ENCODE results near the gene SLC34A1. TPM values are rescaled to one million over a fixed set of nuclear protein-coding genes. Genes with fewer than 3 reads are reported as not detected.

The SLC34A1 gene
- total and polyA plus RNA-seq, 2 of the 13 experiments (the other 11 are each of a cell fraction or from before 2014, with no cell fraction given): 0.03 to 0.20 TPM

GRCh38 chr5:177365845-177366527 is 18.2 kb upstream of the SLC34A1 start (continued):
- TF ChIP-seq U2AF1 (optimal IDR thresholded peaks at IDR 0.05; ENCODE audit: low read depth, low read length) (no peak), TBX2 (CRISPR knock-in tag; IDR thresholded peaks at IDR 0.05; ENCODE audit: borderline replicate concordance) (peak; percentile 8; the same call in 1 of the 2 replicates), MAZ (IDR thresholded peaks at IDR 0.05; ENCODE audit: borderline replicate concordance, low read depth, low read length) (no peak), MAZ (CRISPR knock-in tag; IDR thresholded peaks at IDR 0.05; ENCODE audit: low read depth) (0 out of 2 replicates have a peak, but pooled peaks have one; percentile 2), ARID2 (CRISPR knock-in tag; IDR thresholded peaks at IDR 0.05; ENCODE audit: borderline replicate concordance) (no peak), MYC (CRISPR knock-in tag; IDR thresholded peaks at IDR 0.05; ENCODE audit: borderline replicate concordance) (peak; percentile 6; the same call in 1 of the 2 replicates), ZNF672 (CRISPR knock-in tag; IDR thresholded peaks at IDR 0.05) (0 out of 2 replicates have a peak, but pooled peaks have one; percentile 68)

- ATAC-seq: peak; percentile 71
- Histone ChIP-seq H3K4me2 (ENCODE audit: low read depth, low read length) (peak overlapping the region; percentile 85), H3K27me3 (ENCODE audit: control insufficient read depth in 1 of 2, insufficient read depth in 2 of 2, low read length in 2 of 2) (peaks cover 0 to 9% of the 10 kb centered on the region in 2 experiments; a peak in 3 of 5 replicates), H3K79me2 (ENCODE audit: insufficient read depth, low read length) (peaks cover 3% of the 10 kb centered on the region), H3K36me3 (replicated peaks in 1 of 2; ENCODE audit: control insufficient read depth in 1 of 2, insufficient read depth in 2 of 2, low read length in 2 of 2) (no peaks in the 10 kb centered on the region), H3K4me1 (ENCODE audit: insufficient read depth, low read length) (peaks cover 85% of the 10 kb centered on the region), H3K4me3 (replicated peaks in 1 of 3; ENCODE audit: insufficient read depth in 1 of 3, low read depth in 2 of 3, low read length in 3 of 3) (peak overlapping the region; percentile 64 to 75 (median 68); a peak in 5 of 6 replicates), H2AFZ (ENCODE audit: low read length) (no peak overlapping the region), H4K20me1 (ENCODE audit: insufficient read depth, low read length) (no peaks in the 10 kb centered on the region), H3K9me3 (ENCODE audit: low read length) (no peaks in the 10 kb centered on the region), H3K9ac (ENCODE audit: insufficient read depth, low read depth, low read length) (peak overlapping the region; percentile 67), H3K27ac (ENCODE audit: extremely low read length, insufficient read depth, low read length) (peak overlapping the region; percentile 79)
- intact Hi-C loops (cut with micrococcal nuclease; ENCODE audit: unreplicated experiment) (loop anchor here (5.0 kb wide), 1 partner anchor 49 kb away; no protein-coding TSS in a partner anchor), in situ Hi-C loops (cut with HindIII; ENCODE audit: extremely low pct_ligation_motif_present, low pct_unique_long_range_greater_than_20kb) (loop anchor here (25.0 kb wide), 1 partner anchor 829 kb away; the partner anchor contains the start of genes CDHR2 and RNF44)
- 2% methylated on average over 28 of the region's 36 CpGs for WGBS (ENCODE audit: low lambda C conversion rate)
- peak; percentile 82 for FAIRE-seq
- peak; percentile 75 for DNase-seq (ENCODE audit: low spot score)
- BruUV-seq (replicated peaks): TSS peak; percentile 89
- ChIA-PET POLR2A (interaction anchor here (0.7 to 7.9 kb wide), 17 partner anchors 8 to 280 kb away, joined by 3 to 239 read pairs (median 7); partner anchors contain the start of genes FGFR4, GRK6, LMAN2 and RGS14), CTCF (ENCODE audit: low intra/inter-chr PET ratio, low total read pairs) (no interaction called here)
- TF ChIP-seq KLF15 (CRISPR knock-in tag; IDR thresholded peaks at IDR 0.05; ENCODE audit: borderline replicate concordance) (no peak), SAP130 (CRISPR knock-in tag; IDR thresholded peaks at IDR 0.05; ENCODE audit: low read depth) (peak; percentile 63; the same call in 1 of the 2 replicates), RFXAP (CRISPR knock-in tag; IDR thresholded peaks at IDR 0.05; ENCODE audit: borderline replicate concordance) (0 out of 2 replicates have a peak, but pooled peaks have one; percentile 30), POLR2AphosphoS5 (IDR thresholded peaks at IDR 0.05; ENCODE audit: low read depth, low read length) (peak; percentile 57), ZNF703 (CRISPR knock-in tag; IDR thresholded peaks at IDR 0.05; ENCODE audit: borderline replicate concordance) (no peak), TAF1 (CRISPR knock-in tag; IDR thresholded peaks at IDR 0.05) (peak; percentile 60; the same call in 1 of the 2 replicates), POLR2G (IDR thresholded peaks at IDR 0.05; ENCODE audit: low read depth, low read length) (peak; percentile 68), HDAC2 (CRISPR knock-in tag; IDR thresholded peaks at IDR 0.05) (peak; percentile 42; the same call in 1 of the 2 replicates), ZSCAN9 (CRISPR knock-in tag; IDR thresholded peaks at IDR 0.05; ENCODE audit: borderline replicate concordance) (0 out of 2 replicates have a peak, but pooled peaks have one; percentile 60), MAFK (conservative IDR thresholded peaks at IDR 0.05 in 1 of 2, IDR thresholded peaks at IDR 0.05 in 1 of 2; ENCODE audit: low read length in 2 of 2) (no peak), ZSCAN21 (CRISPR knock-in tag; IDR thresholded peaks at IDR 0.05; ENCODE audit: borderline replicate concordance) (no peak), MAZ (IDR thresholded peaks at IDR 0.05; ENCODE audit: borderline replicate concordance, low read depth, low read length) (no peak), MAZ (CRISPR knock-in tag; IDR thresholded peaks at IDR 0.05; ENCODE audit: low read depth) (peak; percentile 58)
- TF ChIP-seq, protein P1, sequence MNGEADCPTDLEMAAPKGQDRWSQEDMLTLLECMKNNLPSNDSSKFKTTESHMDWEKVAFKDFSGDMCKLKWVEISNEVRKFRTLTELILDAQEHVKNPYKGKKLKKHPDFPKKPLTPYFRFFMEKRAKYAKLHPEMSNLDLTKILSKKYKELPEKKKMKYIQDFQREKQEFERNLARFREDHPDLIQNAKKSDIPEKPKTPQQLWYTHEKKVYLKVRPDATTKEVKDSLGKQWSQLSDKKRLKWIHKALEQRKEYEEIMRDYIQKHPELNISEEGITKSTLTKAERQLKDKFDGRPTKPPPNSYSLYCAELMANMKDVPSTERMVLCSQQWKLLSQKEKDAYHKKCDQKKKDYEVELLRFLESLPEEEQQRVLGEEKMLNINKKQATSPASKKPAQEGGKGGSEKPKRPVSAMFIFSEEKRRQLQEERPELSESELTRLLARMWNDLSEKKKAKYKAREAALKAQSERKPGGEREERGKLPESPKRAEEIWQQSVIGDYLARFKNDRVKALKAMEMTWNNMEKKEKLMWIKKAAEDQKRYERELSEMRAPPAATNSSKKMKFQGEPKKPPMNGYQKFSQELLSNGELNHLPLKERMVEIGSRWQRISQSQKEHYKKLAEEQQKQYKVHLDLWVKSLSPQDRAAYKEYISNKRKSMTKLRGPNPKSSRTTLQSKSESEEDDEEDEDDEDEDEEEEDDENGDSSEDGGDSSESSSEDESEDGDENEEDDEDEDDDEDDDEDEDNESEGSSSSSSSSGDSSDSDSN (CRISPR knock-in tag; IDR thresholded peaks at IDR 0.05): peak; percentile 67; the same call in 1 of the 2 replicates
These were observed 17.5 kb upstream of the SLC34A1 start for GRCh38 chr5:177366528-177367322.
